DMS79 (cell line): ENCODE results near the gene FAXC.

Source experiments
- DNase-seq: peaks from one replicate; lab custom pipeline; 2025; lab: John Stamatoyannopoulos, UW

FAXC gene

DNA sequence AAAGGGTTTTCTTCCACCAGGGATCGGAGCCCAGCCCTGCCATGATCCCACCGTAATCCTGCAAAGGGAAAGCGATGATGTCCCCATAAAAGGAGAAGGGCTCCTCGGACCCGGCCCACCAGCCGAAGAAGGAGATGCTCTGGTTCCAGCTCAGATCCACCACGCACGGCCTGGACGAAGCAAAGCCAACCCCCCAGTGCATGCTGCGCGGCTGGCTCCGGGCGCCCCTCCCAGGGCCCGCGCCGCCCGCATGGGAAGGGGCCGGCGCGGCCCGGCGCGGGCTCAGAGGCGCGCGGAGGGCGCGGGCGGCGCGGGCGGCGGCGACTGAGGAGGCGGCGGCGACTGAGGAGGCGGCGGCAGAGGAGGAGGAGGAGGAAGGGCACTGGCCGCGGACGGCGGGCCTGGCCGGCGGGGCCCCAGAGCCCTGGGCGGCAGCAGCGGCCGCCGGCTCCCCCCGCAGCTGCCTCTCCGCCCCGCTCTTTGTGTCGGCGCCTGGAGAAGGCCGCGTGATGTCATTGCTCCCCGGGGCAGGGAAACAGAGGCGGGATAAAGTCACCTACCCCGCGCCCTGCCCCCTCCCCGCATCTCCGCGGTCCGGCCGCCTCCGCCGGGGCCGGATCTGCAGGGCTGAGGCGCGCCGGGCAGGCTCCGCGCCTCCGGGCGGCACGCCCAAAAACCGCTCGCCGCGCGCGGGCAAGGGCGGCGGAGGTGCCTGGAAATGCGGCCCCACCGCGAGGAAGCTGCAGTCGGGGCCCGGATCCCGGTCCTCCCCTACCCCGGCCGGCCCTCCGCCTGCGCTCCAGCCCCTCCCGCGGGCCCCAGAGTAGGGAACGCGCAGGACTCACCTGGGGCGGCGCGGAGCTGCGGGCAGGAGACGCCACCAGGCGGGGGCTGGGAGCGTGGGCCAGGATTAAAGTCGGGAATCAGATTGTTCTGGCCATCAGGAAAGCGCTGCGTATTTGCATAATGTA is at the start of gene FAXC:
Gene FAXC, minus strand, starts transcription at position 504 of the 971 bp plus-strand sequence. Its CDS starts 302 bp downstream, at position 202.
- peak; percentile 35 for DNase-seq

GRCh38 chr6:99397287-99397686 is 47.8 kb upstream of the FAXC start:
- no peak for DNase-seq

- DNase-seq = peak; percentile 81
These were observed 44.4 kb upstream of the FAXC start, which contains the start of gene COQ3 for GRCh38 chr6:99393698-99394531. COQ3 (minus strand) TSS chr6:99394195; CDS start chr6:99394179, 16 bp downstream.

GRCh38 chr6:99393366-99393697 is 43.9 kb upstream of the FAXC start:
- DNase-seq = no peak

- DNase-seq = no peak
These were observed 41.4 kb upstream of the FAXC start for GRCh38 chr6:99390896-99391295.

DNA sequence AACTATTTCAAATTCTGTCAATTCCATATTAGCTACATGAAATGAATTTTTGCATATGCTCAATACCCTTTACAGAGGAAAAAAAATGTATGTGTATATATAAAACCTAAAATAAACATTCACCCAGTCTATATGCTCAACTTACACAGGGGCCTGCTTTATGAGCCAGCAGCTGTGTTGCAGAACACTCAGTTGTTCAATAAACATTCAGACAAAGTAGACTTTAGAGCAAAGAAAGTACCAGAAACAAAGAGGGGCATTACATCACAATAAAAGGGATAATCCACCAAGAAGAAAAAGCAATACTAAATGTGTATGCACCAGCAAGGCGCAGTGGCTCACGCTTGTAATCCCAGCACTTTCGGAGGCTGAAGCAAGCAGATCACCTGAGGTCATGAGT is 35.0 kb upstream of the FAXC start:
- no peak for DNase-seq

DNA sequence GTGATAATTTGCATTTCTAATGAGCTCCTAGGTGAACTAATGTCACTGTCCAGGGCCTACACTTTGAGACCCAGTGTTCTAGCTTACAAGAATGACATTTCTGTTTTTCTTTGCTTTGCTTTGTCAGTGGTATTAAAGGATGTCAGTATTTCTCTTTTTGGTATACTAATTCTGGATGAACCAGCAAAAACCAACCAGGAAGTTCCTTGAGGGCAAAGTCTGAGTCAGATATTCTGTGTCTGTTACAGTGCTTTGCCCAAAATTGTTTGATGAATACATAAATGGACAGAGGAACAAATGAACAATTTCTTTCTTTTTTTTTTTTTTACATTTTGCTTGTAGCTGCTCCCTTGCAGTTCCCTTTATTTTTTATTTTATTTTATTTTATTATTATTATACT is 29.2 kb upstream of the FAXC start:
- DNase-seq = no peak

- no peak for DNase-seq
These were observed 20.1 kb upstream of the FAXC start for GRCh38 chr6:99369533-99369932.

DNA sequence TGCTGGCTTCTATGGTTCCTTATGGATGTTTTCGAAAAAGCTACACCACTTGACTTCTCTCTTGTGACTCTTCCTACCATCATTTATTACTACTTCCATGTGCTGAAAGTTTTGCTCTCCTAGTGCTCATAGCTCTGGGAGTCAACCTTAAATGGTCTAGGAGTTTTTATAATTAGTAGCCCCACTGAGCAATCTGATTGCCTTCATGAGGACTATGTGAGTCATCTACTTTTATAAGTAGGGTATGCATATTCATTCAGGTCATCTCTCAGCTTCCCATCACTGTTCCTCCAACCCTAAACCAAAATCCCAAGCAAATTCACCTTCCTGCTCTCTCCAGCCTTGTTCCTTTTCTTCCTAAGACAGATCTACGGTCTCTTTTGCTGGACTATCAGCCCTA is 17.4 kb upstream of the FAXC start:
- DNase-seq = no peak

- DNase-seq = no peak
These were observed 14.6 kb upstream of the FAXC start for GRCh38 chr6:99364026-99364425.

DNA sequence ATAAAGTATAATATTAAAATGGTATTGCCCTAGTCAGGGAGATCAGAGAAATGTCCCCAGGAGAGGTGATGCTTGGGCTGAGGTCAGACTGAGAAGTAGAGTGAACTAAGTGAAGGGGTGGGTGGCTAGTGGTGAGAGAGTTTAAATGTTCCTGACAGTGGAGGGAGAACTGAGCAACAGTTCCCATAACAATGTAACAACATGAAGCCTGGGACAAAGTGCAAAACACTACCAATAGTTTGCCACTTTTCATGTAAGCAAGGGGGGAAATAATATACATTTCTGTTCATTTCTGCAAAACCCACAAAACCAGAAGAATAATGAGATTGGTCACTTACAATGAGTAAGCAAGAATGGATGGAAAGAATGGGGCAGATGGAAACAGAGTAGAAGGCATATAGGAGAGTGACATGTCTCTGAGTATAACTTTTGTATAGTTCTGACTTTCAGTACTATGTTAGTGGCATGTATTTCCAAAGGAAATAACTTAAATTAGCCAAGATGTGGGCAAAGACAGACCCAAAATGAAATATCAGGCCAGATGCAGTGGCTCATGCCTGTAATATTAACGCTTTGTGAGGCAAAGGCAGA is 13.3 kb upstream of the FAXC start:
- no peak for DNase-seq

GRCh38 chr6:99359800-99360199 is 10.3 kb upstream of the FAXC start:
- no peak for DNase-seq

DNA sequence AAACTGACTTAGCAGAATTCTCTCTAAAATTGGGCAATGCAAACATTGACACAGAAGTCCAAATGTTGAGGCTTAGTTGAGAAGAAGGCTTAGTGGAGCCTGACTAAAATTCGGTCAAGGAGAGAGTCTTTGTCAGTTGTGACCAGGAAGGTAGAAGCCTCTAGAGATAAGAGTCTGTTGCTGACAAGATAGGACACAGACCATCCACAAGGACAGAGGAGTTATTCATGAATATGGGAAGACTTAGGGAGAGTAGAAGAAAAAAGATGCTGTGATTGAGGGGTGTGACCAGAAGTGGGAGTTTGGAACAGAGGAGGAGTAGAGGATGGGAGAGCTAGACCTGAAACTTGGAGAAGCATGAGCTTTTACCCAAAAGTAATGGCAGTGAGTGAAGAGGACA is 7.2 kb upstream of the FAXC start:
- DNase-seq = no peak

- no peak for DNase-seq
These were observed 5.5 kb upstream of the FAXC start for GRCh38 chr6:99354983-99355382.

DNA sequence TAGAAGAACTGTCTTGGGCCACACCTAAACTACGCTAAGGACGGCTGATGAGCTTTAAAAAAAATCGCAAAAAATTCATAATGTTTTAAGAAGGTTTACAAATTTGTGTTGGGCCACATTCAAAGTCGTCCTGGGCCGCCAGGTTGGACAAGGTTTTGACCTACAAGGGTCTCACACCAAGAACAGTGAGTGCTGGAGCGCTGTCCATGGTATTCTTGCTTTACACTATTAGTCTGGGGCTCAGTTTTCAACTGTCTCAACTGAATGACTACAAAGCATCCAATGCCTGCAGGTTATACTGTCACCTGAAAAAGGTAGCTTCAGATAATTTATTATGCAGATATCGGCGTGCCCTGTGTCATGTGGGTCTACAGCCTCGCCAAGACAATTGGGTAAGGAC is 3.7 kb upstream of the FAXC start:
- DNase-seq = no peak

DNA sequence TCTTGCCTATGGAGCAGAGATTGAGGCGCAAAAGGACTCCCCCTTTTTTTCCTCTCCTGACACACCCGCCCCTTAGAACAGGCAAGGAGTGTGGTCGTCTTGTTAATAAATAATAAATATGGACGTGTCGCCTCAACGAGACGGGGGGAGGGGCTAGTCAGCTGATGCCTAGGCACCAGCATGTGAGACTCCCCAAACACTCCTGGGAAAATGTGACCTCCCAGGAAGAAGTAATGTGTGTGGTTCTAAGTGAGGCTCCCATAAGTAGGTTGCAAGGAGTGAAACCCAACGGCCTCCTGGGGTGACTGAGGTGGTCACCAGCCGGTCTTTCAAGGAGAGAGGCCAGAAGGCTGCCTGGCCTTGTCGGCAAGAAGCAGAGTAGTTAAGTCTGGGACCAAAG is 1.1 kb upstream of the FAXC start:
- DNase-seq = peak; percentile 31

DNA sequence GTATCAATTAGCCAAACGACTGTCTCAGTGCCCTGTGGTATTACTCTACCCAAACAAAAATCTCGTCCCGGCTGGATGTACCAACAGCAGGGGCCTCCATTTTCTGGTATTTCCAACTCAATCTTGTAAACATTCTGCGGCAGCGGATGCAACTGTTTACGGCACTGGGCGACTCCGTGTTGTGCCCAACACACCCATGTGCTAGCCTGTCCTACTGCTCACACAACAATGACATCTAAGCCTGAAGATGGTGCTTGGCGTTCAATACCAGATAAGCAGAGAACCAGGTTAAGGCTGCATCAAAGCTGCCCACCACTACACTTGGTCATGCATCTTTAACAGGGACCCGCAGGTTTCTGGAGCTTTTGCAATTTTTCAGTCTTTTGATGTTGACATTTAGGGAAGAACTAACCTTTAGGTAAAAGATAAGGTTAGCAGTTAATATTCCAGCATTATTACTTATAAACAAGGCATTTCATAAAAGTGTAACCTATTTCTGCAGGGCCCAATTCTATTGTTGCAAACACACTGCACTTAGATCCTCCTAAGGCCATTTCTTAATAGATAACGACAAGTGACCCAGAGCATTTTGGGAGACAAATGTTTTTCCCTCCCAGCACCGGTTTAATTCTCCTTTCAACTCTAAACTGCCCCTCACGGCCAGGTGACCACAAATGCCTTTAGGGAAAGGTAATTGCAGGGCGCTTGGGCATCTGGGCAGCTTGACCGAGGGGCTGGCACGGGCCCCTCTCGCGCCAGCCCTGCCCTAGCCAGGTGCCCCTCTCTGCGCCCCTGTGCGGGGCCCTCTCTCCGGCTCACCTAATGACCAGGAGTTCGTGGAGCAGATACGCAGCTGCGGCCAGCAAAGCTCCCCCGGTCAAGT is 945 bp downstream of the FAXC start:
- DNase-seq = no peak

- DNase-seq = no peak
These were observed 1.7 kb downstream of the FAXC start for GRCh38 chr6:99347804-99348203.

DNA sequence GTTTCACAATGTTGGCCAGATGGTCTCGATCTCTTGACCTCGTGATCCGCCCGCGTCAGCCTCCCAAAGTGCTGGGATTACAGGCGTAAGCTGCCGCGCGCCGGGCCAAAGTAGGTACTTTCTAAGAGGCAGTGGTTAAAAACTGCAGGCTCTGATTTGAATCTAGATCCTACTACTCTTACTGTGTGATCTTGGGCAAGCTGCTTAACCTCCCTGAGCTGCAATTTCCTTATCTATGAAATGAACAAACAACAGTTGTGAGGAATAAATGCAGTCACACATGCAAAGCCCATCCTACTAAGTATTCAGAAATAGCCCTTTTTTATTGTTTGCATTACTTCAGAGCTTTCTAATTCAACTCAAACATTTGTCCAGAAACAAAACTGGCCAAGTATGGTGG is 2.9 kb downstream of the FAXC start:
- DNase-seq = no peak

GRCh38 chr6:99345164-99345563 is 4.3 kb downstream of the FAXC start:
- DNase-seq = no peak

- DNase-seq = no peak
These were observed 5.2 kb downstream of the FAXC start for GRCh38 chr6:99344289-99344688.
